H54 (cell line): ENCODE data around the gene ANKS1B.

Source experiments
- DNase-seq: peaks from one replicate; pipeline ENCODE4 v3.0.0; 2011; ENCODE audit warnings: low spot score, mixed read lengths; ENCODE audit not compliant: insufficient read length
- FAIRE-seq: peaks from 3 replicates; lab custom pipeline; 2011; peaks lifted over from hg19 to GRCh38; lab: Jason Lieb, UNC
- POLR2A ChIP-seq: IDR thresholded peaks from 2 replicates; pipeline ENCODE4 v1.6.1; 2011; ENCODE audit warnings: low read depth, mild to moderate bottlenecking, low read length

Gene ANKS1B

GRCh38 chr12:98818239-98818638 lies 1166.5 kb downstream of the ANKS1B start:
- no peak for FAIRE-seq
- TF ChIP-seq POLR2A = no peak

GRCh38 chr12:98817742-98818141 lies 1167.0 kb downstream of the ANKS1B start:
- FAIRE-seq (no peak), DNase-seq (no peak)
- TF ChIP-seq POLR2A = no peak

More at GRCh38 chr12:98818239-98818638, 1166.5 kb downstream of the ANKS1B start:
- no peak for DNase-seq

- no peak for TF ChIP-seq POLR2A
- no peak for FAIRE-seq
- no peak for DNase-seq
Measured at GRCh38 chr12:98816720-98817119, 1168.0 kb downstream of the ANKS1B start.

- no peak for TF ChIP-seq POLR2A
- FAIRE-seq = no peak
- no peak for DNase-seq
Measured at GRCh38 chr12:98814254-98814653, 1170.5 kb downstream of the ANKS1B start.

- TF ChIP-seq POLR2A = no peak
- FAIRE-seq (no peak), DNase-seq (no peak)
Measured at GRCh38 chr12:98812225-98812624, 1172.5 kb downstream of the ANKS1B start.

- DNase-seq (no peak), FAIRE-seq (no peak)
- no peak for TF ChIP-seq POLR2A
Measured at GRCh38 chr12:98808243-98808875, 1176.4 kb downstream of the ANKS1B start.

GRCh38 chr12:98807187-98807586 lies 1177.5 kb downstream of the ANKS1B start:
- FAIRE-seq (no peak), DNase-seq (no peak)
- TF ChIP-seq POLR2A = no peak

- FAIRE-seq (no peak), DNase-seq (no peak)
- TF ChIP-seq POLR2A = no peak
Measured at GRCh38 chr12:98803468-98804209, 1181.1 kb downstream of the ANKS1B start.

- DNase-seq (no peak), FAIRE-seq (no peak)
- TF ChIP-seq POLR2A = no peak
Measured at GRCh38 chr12:98799822-98800221, 1184.9 kb downstream of the ANKS1B start.

GRCh38 chr12:98799146-98799810 lies 1185.5 kb downstream of the ANKS1B start:
- DNase-seq (no peak), FAIRE-seq (no peak)
- TF ChIP-seq POLR2A = no peak

- no peak for DNase-seq
- TF ChIP-seq POLR2A = no peak
- FAIRE-seq = no peak
Measured at GRCh38 chr12:98797200-98797599, 1187.5 kb downstream of the ANKS1B start.

GRCh38 chr12:98796745-98797144 lies 1188.0 kb downstream of the ANKS1B start:
- FAIRE-seq = no peak
- TF ChIP-seq POLR2A = no peak
- no peak for DNase-seq

- DNase-seq (no peak), FAIRE-seq (no peak)
- no peak for TF ChIP-seq POLR2A
Measured at GRCh38 chr12:98793121-98793520, 1191.6 kb downstream of the ANKS1B start.

- TF ChIP-seq POLR2A = no peak
- no peak for FAIRE-seq
- DNase-seq = no peak
Measured at GRCh38 chr12:98791406-98791805, 1193.3 kb downstream of the ANKS1B start.
